HEK293 (cell line): ENCODE results near the gene FRAT2.

Experiments
- CTCF ChIP-seq: fragments of 450-650 bp; formaldehyde crosslinking; IDR thresholded peaks from 2 replicates; pipeline ENCODE4 v1.5.1; 2016; ENCODE audit warnings: missing biosample characterization, missing genetic modification characterization
- GLIS2 ChIP-seq: fragments of 450-650 bp; formaldehyde crosslinking; IDR thresholded peaks from 2 replicates; pipeline ENCODE4 v1.5.1; 2016; ENCODE audit warnings: missing biosample characterization, missing genetic modification characterization
- KLF1 ChIP-seq: fragments of 450-650 bp; formaldehyde crosslinking; IDR thresholded peaks from 2 replicates; pipeline ENCODE4 v1.5.1; 2016; ENCODE audit warnings: missing biosample characterization, missing genetic modification characterization
- PRDM4 ChIP-seq: fragments of 450-650 bp; formaldehyde crosslinking; IDR thresholded peaks from 2 replicates; pipeline ENCODE4 v1.5.1; 2017; ENCODE audit warnings: missing biosample characterization, missing genetic modification characterization
- YY1 ChIP-seq: fragments of 450-650 bp; formaldehyde crosslinking; IDR thresholded peaks from 2 replicates; pipeline ENCODE4 v1.5.1; 2018; ENCODE audit warnings: missing biosample characterization, missing genetic modification characterization
- ZNF114 ChIP-seq: fragments of 450-650 bp; formaldehyde crosslinking; IDR thresholded peaks from 2 replicates; pipeline ENCODE4 v1.5.0; 2017; ENCODE audit warnings: missing biosample characterization, missing genetic modification characterization
- ZNF510 ChIP-seq: fragments of 450-650 bp; formaldehyde crosslinking; IDR thresholded peaks from 2 replicates; pipeline ENCODE4 v1.5.1; 2018; ENCODE audit warnings: mild to moderate bottlenecking, missing genetic modification characterization, missing biosample characterization; ENCODE audit not compliant: insufficient replicate concordance
- ZNF658 ChIP-seq: fragments of 450-650 bp; formaldehyde crosslinking; IDR thresholded peaks from 2 replicates; pipeline ENCODE4; 2016; ENCODE audit warnings: missing biosample characterization, missing genetic modification characterization
- ZSCAN30 ChIP-seq: fragments of 450-650 bp; IDR thresholded peaks from 2 replicates; pipeline ENCODE4 v1.5.1; 2018; ENCODE audit warnings: missing biosample characterization, mild to moderate bottlenecking, missing genetic modification characterization, moderate library complexity
- TF ChIP-seq, protein P1 (sequence below): fragments of 450-650 bp; formaldehyde crosslinking; IDR thresholded peaks from 2 replicates; pipeline ENCODE4 v1.5.1; 2016; ENCODE audit warnings: missing biosample characterization, missing genetic modification characterization
- TF ChIP-seq, protein P2 (sequence below): sonication (generic); formaldehyde crosslinking; IDR thresholded peaks from 2 replicates; pipeline ENCODE4 v1.8.1; 2022; ENCODE audit warnings: mild to moderate bottlenecking, moderate library complexity, missing genetic modification reagents

DNA sequence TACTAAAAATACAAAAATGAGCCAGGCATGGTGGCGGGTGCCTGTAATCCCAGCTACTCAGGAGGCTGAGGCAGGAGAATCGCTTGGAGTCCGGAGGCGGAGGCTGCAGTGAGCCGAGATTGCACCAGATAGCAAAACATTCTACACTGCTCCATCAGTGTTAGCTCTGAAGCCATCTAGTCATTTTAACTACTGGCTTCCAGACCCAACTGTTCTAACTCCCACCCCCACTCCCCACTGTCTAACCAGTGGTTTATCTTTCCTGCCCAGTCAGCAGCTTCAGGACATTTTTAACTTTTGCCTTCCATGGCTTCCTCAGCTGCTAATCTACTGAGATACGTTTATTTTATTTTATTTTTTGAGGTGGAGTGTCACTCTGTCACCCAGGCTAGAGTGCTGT lies 21.6 kb downstream of the FRAT2 start:
- no peak for TF ChIP-seq CTCF
- TF ChIP-seq KLF1 (tag by site-specific recombination), result no peak
- no peak for TF ChIP-seq PRDM4 (tag by site-specific recombination)
- TF ChIP-seq, protein P1, sequence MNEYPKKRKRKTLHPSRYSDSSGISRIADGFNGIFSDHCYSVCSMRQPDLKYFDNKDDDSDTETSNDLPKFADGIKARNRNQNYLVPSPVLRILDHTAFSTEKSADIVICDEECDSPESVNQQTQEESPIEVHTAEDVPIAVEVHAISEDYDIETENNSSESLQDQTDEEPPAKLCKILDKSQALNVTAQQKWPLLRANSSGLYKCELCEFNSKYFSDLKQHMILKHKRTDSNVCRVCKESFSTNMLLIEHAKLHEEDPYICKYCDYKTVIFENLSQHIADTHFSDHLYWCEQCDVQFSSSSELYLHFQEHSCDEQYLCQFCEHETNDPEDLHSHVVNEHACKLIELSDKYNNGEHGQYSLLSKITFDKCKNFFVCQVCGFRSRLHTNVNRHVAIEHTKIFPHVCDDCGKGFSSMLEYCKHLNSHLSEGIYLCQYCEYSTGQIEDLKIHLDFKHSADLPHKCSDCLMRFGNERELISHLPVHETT (tag by site-specific recombination), result no peak
- no peak for TF ChIP-seq ZNF114
- TF ChIP-seq, protein P2, sequence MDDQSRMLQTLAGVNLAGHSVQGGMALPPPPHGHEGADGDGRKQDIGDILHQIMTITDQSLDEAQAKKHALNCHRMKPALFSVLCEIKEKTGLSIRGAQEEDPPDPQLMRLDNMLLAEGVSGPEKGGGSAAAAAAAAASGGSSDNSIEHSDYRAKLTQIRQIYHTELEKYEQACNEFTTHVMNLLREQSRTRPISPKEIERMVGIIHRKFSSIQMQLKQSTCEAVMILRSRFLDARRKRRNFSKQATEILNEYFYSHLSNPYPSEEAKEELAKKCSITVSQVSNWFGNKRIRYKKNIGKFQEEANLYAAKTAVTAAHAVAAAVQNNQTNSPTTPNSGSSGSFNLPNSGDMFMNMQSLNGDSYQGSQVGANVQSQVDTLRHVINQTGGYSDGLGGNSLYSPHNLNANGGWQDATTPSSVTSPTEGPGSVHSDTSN (CRISPR knock-in tag), result no peak
- TF ChIP-seq GLIS2 (tag by site-specific recombination), result no peak
- no peak for TF ChIP-seq ZNF658 (tag by site-specific recombination)
- no peak for TF ChIP-seq ZNF510
- TF ChIP-seq YY1 (tag by site-specific recombination), result no peak
- no peak for TF ChIP-seq ZSCAN30
